Astrocyte (in vitro differentiated cells and primary cell): ENCODE results near the gene SLC6A1. TPM values are rescaled to one million over a fixed set of nuclear protein-coding genes. Genes with fewer than 3 reads are reported as not detected.

Experiments used
- DNase-seq: peaks from one replicate; pipeline ENCODE4 v3.0.0-alpha.2; 2010; ENCODE audit warnings: low read depth
- FAIRE-seq: peaks from 2 replicates; lab custom pipeline; 2011; peaks lifted over from hg19 to GRCh38; lab: Jason Lieb, UNC
- H2AFZ ChIP-seq: 2 replicates; pipeline ENCODE4 v1.6.0; 2012; ENCODE audit warnings: low read depth, low read length, inconsistent platforms
- H3K27ac ChIP-seq: 2 replicates; pipeline ENCODE4 v1.5.1; 2011; ENCODE audit warnings: low read depth, low read length, inconsistent platforms
- H3K27me3 ChIP-seq: 2 replicates; pipeline ENCODE4 v1.6.0; 2011; ENCODE audit warnings: low read length, inconsistent platforms; ENCODE audit not compliant: insufficient read depth
- H3K36me3 ChIP-seq: 2 replicates; pipeline ENCODE4 v1.5.1; 2011; ENCODE audit warnings: low read length, inconsistent platforms; ENCODE audit not compliant: insufficient read depth
- H3K4me1 ChIP-seq: 2 replicates; pipeline ENCODE4 v1.5.1; 2011; ENCODE audit warnings: low read length, inconsistent platforms; ENCODE audit not compliant: insufficient read depth
- H3K4me2 ChIP-seq: 2 replicates; pipeline ENCODE4 v1.6.0; 2012; ENCODE audit warnings: low read length, inconsistent platforms
- H3K4me3 ChIP-seq: 2 replicates; pipeline ENCODE4 v1.5.1; 2011; ENCODE audit warnings: low read depth, mild to moderate bottlenecking, low read length, inconsistent platforms; ENCODE audit not compliant: insufficient read depth
- H3K79me2 ChIP-seq: 2 replicates; pipeline ENCODE4 v1.6.0; 2012; ENCODE audit warnings: mild to moderate bottlenecking, low read length, inconsistent platforms; ENCODE audit not compliant: insufficient read depth
- H3K9ac ChIP-seq: 2 replicates; pipeline ENCODE4 v1.6.0; 2012; ENCODE audit warnings: mild to moderate bottlenecking, low read length, inconsistent platforms
- H3K9me3 ChIP-seq: 2 replicates; pipeline ENCODE4 v1.5.1; 2012; ENCODE audit warnings: low read depth, mild to moderate bottlenecking, low read length, inconsistent platforms; ENCODE audit not compliant: insufficient read depth
- H4K20me1 ChIP-seq: 2 replicates; pipeline ENCODE4 v1.6.0; 2012; ENCODE audit warnings: low read length, inconsistent platforms; ENCODE audit not compliant: insufficient read depth
- H3K27ac Mint-ChIP-seq: one replicate; pipeline ENCODE4 v1.8.0; 2021; ENCODE audit warnings: mild to moderate bottlenecking, mixed read lengths; ENCODE audit not compliant: unreplicated experiment
- H3K27me3 Mint-ChIP-seq: one replicate; pipeline ENCODE4 v1.8.0; 2021; ENCODE audit warnings: low read depth, mixed read lengths; ENCODE audit not compliant: unreplicated experiment
- H3K36me3 Mint-ChIP-seq: one replicate; pipeline ENCODE4 v1.8.0; 2021; ENCODE audit warnings: low read depth, mixed read lengths; ENCODE audit not compliant: unreplicated experiment
- H3K4me1 Mint-ChIP-seq: one replicate; pipeline ENCODE4 v1.8.0; 2021; ENCODE audit warnings: low read depth, mixed read lengths; ENCODE audit not compliant: unreplicated experiment
- H3K4me3 Mint-ChIP-seq: one replicate; pipeline ENCODE4 v1.8.0; 2021; ENCODE audit warnings: mild to moderate bottlenecking, moderate library complexity, mixed read lengths; ENCODE audit not compliant: unreplicated experiment
- H3K9me3 Mint-ChIP-seq: one replicate; pipeline ENCODE4 v1.8.0; 2021; ENCODE audit warnings: mild to moderate bottlenecking, mixed read lengths; ENCODE audit not compliant: unreplicated experiment
- EZH2 ChIP-seq: IDR thresholded peaks from 2 replicates; pipeline ENCODE4 v1.6.1; 2012; ENCODE audit warnings: mild to moderate bottlenecking, low read length, inconsistent platforms; ENCODE audit not compliant: insufficient read depth
- total RNA-seq: library from RNA; stranded (reverse); gene quantifications from 2 replicates; pipeline ENCODE4 v1.2.1, GENCODE V29; 2021
- TF ChIP-seq, protein P1 (sequence below): IDR thresholded peaks from 2 replicates; pipeline ENCODE4 v1.5.1; 2011; ENCODE audit warnings: low read depth, mild to moderate bottlenecking, inconsistent platforms, low read length, moderate library complexity; ENCODE audit not compliant: insufficient read depth

SLC6A1 gene
- total RNA-seq, 1 donor from 2014 or later, result 0.30 TPM

DNA sequence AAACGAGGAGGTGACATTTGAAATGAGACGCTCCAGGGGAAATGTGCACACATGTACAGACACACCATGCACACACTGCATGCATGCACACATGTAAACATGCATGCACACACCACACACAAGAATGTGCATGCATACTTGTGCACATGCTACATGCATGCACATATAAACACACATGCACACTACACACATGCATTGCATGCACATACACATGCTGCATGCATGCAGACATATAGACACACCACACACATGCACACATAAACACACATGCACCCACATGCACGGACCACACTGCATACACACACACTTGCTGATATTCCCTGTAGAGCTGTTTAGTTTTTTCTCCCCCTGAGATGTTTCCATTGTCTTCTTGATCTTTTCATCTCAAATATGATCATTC is 37.8 kb upstream of the SLC6A1 start:
- Histone ChIP-seq H3K4me2 (no peak overlapping the region), H3K27me3 (peaks cover 26% of the 10 kb centered on the region), H2AFZ (no peak overlapping the region), H4K20me1 (no peaks in the 10 kb centered on the region), H3K9ac (no peak overlapping the region), H3K4me3 (no peak overlapping the region), H3K9me3 (no peaks in the 10 kb centered on the region), H3K79me2 (no peaks in the 10 kb centered on the region), H3K36me3 (no peaks in the 10 kb centered on the region), H3K4me1 (no peaks in the 10 kb centered on the region), H3K27ac (no peak overlapping the region)
- Mint-ChIP-seq H3K27me3 (peaks cover 73% of the 10 kb centered on the region), H3K36me3 (no peaks in the 10 kb centered on the region), H3K4me3 (no peak overlapping the region), H3K27ac (no peak overlapping the region), H3K9me3 (no peaks in the 10 kb centered on the region), H3K4me1 (no peaks in the 10 kb centered on the region)
- DNase-seq (no peak), FAIRE-seq (no peak)
- TF ChIP-seq, protein P1, sequence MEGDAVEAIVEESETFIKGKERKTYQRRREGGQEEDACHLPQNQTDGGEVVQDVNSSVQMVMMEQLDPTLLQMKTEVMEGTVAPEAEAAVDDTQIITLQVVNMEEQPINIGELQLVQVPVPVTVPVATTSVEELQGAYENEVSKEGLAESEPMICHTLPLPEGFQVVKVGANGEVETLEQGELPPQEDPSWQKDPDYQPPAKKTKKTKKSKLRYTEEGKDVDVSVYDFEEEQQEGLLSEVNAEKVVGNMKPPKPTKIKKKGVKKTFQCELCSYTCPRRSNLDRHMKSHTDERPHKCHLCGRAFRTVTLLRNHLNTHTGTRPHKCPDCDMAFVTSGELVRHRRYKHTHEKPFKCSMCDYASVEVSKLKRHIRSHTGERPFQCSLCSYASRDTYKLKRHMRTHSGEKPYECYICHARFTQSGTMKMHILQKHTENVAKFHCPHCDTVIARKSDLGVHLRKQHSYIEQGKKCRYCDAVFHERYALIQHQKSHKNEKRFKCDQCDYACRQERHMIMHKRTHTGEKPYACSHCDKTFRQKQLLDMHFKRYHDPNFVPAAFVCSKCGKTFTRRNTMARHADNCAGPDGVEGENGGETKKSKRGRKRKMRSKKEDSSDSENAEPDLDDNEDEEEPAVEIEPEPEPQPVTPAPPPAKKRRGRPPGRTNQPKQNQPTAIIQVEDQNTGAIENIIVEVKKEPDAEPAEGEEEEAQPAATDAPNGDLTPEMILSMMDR, result no peak
- TF ChIP-seq EZH2, result no peak

DNA sequence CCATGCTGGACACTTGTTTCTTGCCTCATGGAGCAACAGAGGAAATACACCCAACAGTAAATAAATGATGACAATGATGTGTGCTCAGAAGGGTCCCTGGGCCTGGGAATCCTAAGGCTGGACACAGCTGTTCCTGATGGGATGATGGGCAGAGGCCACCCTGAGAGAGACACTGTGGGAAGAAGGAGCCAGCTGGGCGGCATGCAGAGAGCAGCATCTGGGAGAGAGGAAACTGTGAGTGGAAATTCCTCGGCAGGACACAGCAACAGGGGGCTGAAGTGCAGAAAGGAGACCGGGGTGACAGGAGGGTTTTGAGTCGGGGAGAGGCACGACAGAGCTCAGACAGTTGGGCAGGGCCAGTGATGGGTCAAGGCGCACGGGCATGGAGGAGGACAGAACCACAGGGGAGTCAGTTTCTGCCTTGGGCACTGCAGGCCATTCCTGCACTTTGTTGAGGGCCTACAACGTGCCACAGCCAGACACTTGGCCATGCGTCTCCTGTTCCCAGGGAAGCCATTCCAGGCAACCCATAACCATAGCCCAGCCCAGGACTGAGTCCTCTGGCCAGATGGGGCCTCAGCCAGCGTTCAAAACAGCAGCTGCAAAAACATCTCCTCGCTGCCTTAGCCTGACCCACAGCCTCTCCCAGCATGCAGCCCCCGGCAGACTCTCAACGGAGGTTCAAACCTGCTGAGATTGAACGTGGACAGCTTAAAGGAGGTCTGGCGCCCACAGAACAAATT is 36.7 kb upstream of the SLC6A1 start:
- Histone ChIP-seq H3K4me2 (no peak overlapping the region), H4K20me1 (no peaks in the 10 kb centered on the region), H3K79me2 (no peaks in the 10 kb centered on the region), H3K36me3 (no peaks in the 10 kb centered on the region), H3K4me3 (no peak overlapping the region), H3K27ac (no peak overlapping the region), H3K4me1 (no peaks in the 10 kb centered on the region), H3K27me3 (peaks cover 21% of the 10 kb centered on the region), H3K9me3 (no peaks in the 10 kb centered on the region), H2AFZ (no peak overlapping the region), H3K9ac (no peak overlapping the region)
- FAIRE-seq, result no peak
- no peaks in the 10 kb centered on the region for H3K36me3 Mint-ChIP-seq
- no peak overlapping the region for H3K27ac Mint-ChIP-seq
- H3K4me3 Mint-ChIP-seq, result no peak overlapping the region
- peaks cover 73% of the 10 kb centered on the region for H3K27me3 Mint-ChIP-seq
- H3K9me3 Mint-ChIP-seq, result no peaks in the 10 kb centered on the region
- no peaks in the 10 kb centered on the region for H3K4me1 Mint-ChIP-seq
- no peak for DNase-seq
- TF ChIP-seq, protein P1, result no peak
- no peak for TF ChIP-seq EZH2

DNA sequence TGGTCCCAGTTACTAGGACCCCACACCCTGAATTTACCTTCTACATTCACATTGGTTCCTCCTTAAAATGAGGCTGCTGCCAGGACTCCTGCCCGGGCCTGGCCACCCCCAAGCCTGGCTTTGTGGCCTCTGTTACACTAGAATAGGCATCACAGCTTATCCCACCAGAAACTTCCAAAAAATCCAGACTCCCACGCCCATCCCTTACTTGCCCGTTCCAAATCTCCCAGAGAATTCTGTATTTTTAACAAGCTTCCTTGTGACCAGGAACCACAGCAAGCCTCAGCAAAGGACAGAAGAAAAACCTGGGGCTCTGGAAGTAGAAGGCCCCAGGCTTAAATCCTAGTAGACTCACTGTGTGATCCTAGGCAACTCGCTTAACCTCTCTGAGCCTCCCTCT is 36.0 kb upstream of the SLC6A1 start:
- Histone ChIP-seq H3K79me2 (no peaks in the 10 kb centered on the region), H3K9me3 (no peaks in the 10 kb centered on the region), H3K4me3 (no peak overlapping the region), H3K4me2 (no peak overlapping the region), H3K4me1 (no peaks in the 10 kb centered on the region), H3K36me3 (no peaks in the 10 kb centered on the region), H3K27ac (no peak overlapping the region), H2AFZ (no peak overlapping the region), H3K9ac (no peak overlapping the region), H3K27me3 (peaks cover 24% of the 10 kb centered on the region), H4K20me1 (no peaks in the 10 kb centered on the region)
- TF ChIP-seq, protein P1, result no peak
- no peak for TF ChIP-seq EZH2
- H3K27ac Mint-ChIP-seq, result no peak overlapping the region
- peaks cover 75% of the 10 kb centered on the region for H3K27me3 Mint-ChIP-seq
- FAIRE-seq (no peak), DNase-seq (no peak)
- no peaks in the 10 kb centered on the region for H3K9me3 Mint-ChIP-seq
- no peak overlapping the region for H3K4me3 Mint-ChIP-seq
- H3K36me3 Mint-ChIP-seq, result no peaks in the 10 kb centered on the region
- H3K4me1 Mint-ChIP-seq, result no peaks in the 10 kb centered on the region
